Calu3 (cell line): ENCODE measurements around the gene PHF19. TPM values are rescaled to one million over a fixed set of nuclear protein-coding genes. Genes with fewer than 3 reads are reported as not detected.

Experiments
- BruUV-seq: library from RNA; stranded (reverse); fragments of 400-500 nt; replicated peaks from 2 replicates; lab custom pipeline; 2021; lab: Mats Ljungman, UMichigan
- CTCF ChIA-PET: fragments of 300-600 bp; sonication (Branson Sonifier 250); formaldehyde crosslinking; loops from one replicate; lab custom pipeline; 2022; ENCODE audit warnings: antibody characterized with exemption; lab: Charles Lee
- DNase-seq: peaks from one replicate; pipeline ENCODE4 v3.0.0; 2022
- H3K27ac Mint-ChIP-seq: one replicate; pipeline ENCODE4 v1.8.0; 2022; ENCODE audit warnings: mixed read lengths; ENCODE audit not compliant: unreplicated experiment
- H3K27me3 Mint-ChIP-seq: one replicate; pipeline ENCODE4 v1.8.0; 2022; ENCODE audit warnings: mixed read lengths; ENCODE audit not compliant: unreplicated experiment
- H3K36me3 Mint-ChIP-seq: one replicate; pipeline ENCODE4 v1.8.0; 2022; ENCODE audit warnings: mild to moderate bottlenecking, moderate library complexity, mixed read lengths; ENCODE audit not compliant: insufficient read depth, unreplicated experiment
- H3K4me1 Mint-ChIP-seq: one replicate; pipeline ENCODE4 v1.8.0; 2022; ENCODE audit warnings: mild to moderate bottlenecking, low read depth, mixed read lengths; ENCODE audit not compliant: unreplicated experiment
- H3K4me3 Mint-ChIP-seq: one replicate; pipeline ENCODE4 v1.8.0; 2022; ENCODE audit warnings: mild to moderate bottlenecking, low read depth, moderate library complexity, mixed read lengths; ENCODE audit not compliant: unreplicated experiment
- H3K9me3 Mint-ChIP-seq: one replicate; pipeline ENCODE4 v1.8.0; 2022; ENCODE audit warnings: low read depth, mixed read lengths; ENCODE audit not compliant: unreplicated experiment
- intact Hi-C: fragments of 100-400 bp; cut with micrococcal nuclease; formaldehyde crosslinking; loops from one replicate; pipeline ENCODE4 v1.10.0; 2022; ENCODE audit not compliant: unreplicated experiment
- total RNA-seq: library from RNA; stranded (reverse); gene quantifications from 2 replicates; pipeline ENCODE4 v1.2.3, GENCODE V29; 2022
- TF ChIP-seq, protein P1 (sequence below): fragments of 200-600 bp; IDR thresholded peaks from one replicate; pipeline ENCODE4 v1.8.0; 2022; ENCODE audit warnings: antibody characterized with exemption; ENCODE audit not compliant: unreplicated experiment

PHF19 gene
- total RNA-seq, 1 experiment from 2014 or later = 44.5 TPM

DNA sequence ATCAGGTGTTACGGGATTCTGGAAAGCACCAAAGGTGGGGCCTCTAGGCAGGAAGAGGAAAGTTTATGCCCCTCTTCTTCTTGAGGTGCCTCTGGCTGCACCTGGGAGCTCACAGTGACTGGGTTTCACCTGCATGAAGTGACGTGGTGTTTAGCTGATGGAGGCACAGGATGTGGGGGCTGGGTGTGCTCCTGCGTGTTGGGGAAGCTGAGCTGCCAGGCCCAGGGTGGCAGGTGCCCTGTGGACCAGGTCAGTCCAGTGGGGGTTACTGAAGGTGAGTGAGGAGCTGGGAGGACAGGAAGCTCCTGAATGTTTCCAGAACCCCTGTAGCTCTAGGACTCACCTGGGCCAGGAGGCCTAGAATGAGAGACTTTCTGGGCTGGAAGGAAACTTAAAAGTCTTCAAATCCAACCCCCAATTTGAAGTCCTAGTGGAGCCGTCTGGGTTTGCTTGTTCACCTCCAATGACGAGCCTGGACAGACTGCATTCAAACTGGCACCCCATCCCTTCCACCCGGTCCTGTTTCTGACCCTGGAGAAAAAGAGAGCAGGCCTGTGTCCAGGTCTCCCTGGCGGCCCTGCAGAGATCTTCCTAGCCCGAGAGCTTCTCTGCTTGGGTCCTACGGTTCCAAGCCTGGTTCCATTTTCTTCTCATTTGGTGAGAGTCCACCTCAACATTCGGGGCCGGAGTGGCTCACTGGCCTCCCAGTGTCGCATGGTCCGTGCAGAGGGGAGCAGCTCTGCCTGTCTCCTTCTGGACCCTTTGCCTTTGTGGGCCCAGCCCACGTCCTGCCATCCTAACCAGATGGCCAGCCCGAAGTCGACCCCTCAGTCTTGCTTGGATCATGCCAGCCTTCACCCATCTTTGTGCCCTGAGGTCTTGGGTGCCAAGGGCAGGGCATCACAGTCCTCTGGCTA lies 27.3 kb upstream of the PHF19 start:
- TF ChIP-seq, protein P1, sequence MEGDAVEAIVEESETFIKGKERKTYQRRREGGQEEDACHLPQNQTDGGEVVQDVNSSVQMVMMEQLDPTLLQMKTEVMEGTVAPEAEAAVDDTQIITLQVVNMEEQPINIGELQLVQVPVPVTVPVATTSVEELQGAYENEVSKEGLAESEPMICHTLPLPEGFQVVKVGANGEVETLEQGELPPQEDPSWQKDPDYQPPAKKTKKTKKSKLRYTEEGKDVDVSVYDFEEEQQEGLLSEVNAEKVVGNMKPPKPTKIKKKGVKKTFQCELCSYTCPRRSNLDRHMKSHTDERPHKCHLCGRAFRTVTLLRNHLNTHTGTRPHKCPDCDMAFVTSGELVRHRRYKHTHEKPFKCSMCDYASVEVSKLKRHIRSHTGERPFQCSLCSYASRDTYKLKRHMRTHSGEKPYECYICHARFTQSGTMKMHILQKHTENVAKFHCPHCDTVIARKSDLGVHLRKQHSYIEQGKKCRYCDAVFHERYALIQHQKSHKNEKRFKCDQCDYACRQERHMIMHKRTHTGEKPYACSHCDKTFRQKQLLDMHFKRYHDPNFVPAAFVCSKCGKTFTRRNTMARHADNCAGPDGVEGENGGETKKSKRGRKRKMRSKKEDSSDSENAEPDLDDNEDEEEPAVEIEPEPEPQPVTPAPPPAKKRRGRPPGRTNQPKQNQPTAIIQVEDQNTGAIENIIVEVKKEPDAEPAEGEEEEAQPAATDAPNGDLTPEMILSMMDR = no peak

DNA sequence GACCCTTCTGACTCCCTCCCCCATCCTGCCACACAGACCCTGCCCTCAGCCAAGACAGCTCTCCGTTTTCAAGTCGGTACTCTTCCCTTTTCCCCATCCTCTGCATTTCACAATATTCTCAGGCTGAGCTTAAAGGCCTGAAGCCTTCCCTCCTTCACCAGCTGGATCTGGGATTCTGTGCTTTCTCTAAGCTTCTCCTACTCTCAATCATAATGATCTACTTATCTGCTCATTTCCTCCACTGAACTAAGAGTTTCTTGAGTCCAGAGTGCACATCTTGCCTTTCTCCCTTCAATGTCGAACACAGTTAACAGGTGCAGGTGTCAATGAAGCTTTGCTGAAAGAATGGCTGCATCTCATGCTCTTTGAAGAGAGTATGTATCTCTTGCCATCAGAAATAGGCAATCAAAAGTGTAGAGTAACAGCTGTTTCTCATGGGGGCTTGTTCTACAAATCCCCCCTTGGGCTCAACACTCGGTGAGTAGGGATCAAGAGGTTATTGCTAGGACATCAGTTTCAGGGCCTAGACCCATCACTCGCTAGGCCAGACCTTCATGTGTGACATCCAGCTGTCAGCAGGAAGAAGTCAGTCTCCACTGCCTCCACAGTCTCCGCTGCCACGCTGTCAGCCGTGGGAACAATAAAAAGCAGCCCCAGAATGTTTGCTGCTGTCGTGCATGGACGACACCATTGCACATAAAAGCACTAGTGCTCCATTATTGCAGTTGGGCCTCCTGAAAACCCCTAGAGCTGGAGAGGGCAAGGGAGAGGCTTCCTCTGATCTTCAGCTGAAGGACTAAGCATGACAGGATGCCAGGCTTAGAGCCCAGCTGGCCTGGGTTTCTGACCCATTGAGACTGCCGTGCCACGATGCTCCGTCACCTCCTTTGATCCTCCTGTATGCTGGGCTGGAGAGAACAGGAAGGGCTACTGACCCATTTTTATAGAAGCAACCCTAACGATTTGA lies 25.9 kb upstream of the PHF19 start:
- CTCF ChIA-PET = no interaction called here
- TF ChIP-seq, protein P1 = no peak
- H3K27ac Mint-ChIP-seq = no peak overlapping the region
- H3K4me1 Mint-ChIP-seq = no peaks in the 10 kb centered on the region
- no TSS peak for BruUV-seq
- no peaks in the 10 kb centered on the region for H3K9me3 Mint-ChIP-seq
- DNase-seq = no peak
- H3K4me3 Mint-ChIP-seq = no peak overlapping the region
- H3K27me3 Mint-ChIP-seq = peaks cover 9% of the 10 kb centered on the region
- intact Hi-C loops = no loop called here
- H3K36me3 Mint-ChIP-seq = no peaks in the 10 kb centered on the region

More for the DNA sequence above, 27.3 kb upstream of the PHF19 start:
- Mint-ChIP-seq H3K4me1 (no peaks in the 10 kb centered on the region), H3K4me3 (no peak overlapping the region), H3K27me3 (peaks cover 9% of the 10 kb centered on the region), H3K36me3 (no peaks in the 10 kb centered on the region), H3K27ac (no peak overlapping the region), H3K9me3 (no peaks in the 10 kb centered on the region)
- BruUV-seq = no TSS peak
- intact Hi-C loops = no loop called here
- no peak for DNase-seq
- CTCF ChIA-PET = interaction anchor here (0.6 kb wide), 1 partner anchor 217 kb away, joined by 3 read pairs; no protein-coding TSS in a partner anchor

DNA sequence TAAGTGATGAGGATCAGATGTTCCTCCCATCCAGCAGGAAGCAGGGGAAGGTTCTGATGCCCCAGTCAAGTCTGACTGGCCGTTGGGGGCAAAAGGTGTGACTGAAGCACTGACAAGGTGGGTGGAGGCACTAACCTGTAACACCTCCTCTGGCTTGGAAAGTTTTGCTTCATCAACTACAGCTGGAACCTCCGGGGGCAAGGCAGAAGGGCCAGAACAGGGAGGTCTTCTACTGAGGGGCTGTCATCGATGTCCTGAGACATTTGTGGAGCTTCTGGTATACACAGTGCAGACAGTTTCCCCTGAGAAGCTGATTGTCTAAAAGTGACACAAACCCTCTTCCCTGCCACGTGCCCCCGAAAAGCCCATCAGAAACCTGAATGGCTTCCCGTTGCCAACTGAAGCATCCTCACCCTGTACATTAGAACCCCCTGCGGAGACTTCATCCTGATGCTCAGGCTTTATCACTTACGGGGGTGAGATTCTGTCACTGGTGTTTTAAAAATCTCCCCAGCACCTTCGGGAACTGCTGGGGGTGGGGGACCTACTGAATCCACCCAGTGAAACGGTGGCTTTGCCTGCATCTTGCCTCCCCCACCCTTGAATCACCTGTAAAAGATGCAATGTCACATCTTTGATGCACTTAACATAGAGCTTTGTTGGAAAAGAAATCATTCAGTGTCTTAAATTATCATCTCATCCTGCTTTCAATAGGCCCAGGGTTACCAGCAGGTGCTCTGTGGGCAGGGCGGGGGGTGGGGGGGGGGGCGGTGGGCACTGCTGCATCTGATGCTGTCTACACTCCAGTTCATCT lies 25.0 kb upstream of the PHF19 start:
- no peaks in the 10 kb centered on the region for H3K36me3 Mint-ChIP-seq
- TF ChIP-seq, protein P1 = no peak
- CTCF ChIA-PET = no interaction called here
- H3K27me3 Mint-ChIP-seq = peaks cover 9% of the 10 kb centered on the region
- no peak for DNase-seq
- intact Hi-C loops = no loop called here
- no peak overlapping the region for H3K27ac Mint-ChIP-seq
- BruUV-seq = no TSS peak
- no peaks in the 10 kb centered on the region for H3K4me1 Mint-ChIP-seq
- no peaks in the 10 kb centered on the region for H3K9me3 Mint-ChIP-seq
- H3K4me3 Mint-ChIP-seq = no peak overlapping the region

DNA sequence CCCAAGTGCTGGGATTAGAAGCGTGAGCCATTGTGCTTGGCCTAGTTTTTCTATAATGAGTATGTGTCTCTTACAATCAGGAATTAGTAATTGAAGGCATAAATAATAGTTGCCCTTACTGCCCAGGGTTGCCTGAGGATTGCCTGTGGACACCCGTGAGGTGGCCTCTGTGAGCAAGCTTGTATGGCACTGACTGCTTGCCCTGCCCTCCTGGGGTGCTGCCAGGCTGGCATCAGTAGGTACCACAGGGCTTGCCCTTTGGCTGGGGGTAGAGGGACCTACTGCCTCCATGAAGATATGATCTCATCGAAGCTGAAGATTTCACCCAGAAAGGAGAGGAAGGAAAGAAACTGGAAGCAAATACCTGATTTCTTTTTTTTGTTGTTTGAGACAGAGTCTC lies 23.8 kb upstream of the PHF19 start:
- CTCF ChIA-PET = no interaction called here

More for the DNA sequence above, 23.8 kb upstream of the PHF19 start:
- no peaks in the 10 kb centered on the region for H3K4me1 Mint-ChIP-seq
- H3K27me3 Mint-ChIP-seq = peaks cover 9% of the 10 kb centered on the region
- H3K9me3 Mint-ChIP-seq = no peaks in the 10 kb centered on the region
- intact Hi-C loops = no loop called here
- H3K4me3 Mint-ChIP-seq = no peak overlapping the region
- no peak for DNase-seq
- BruUV-seq = no TSS peak
- no peaks in the 10 kb centered on the region for H3K36me3 Mint-ChIP-seq
- TF ChIP-seq, protein P1 = no peak
- H3K27ac Mint-ChIP-seq = no peak overlapping the region
